Lung microvascular endothelial cell (primary cell): ENCODE measurements around the gene MYEF2. TPM values are rescaled to one million over a fixed set of nuclear protein-coding genes. Genes with fewer than 3 reads are reported as not detected.

ENCODE experiments used
- DNase-seq, 2 donors: peaks; one replicate each; pipeline versions ENCODE4 v3.0.0 to v3.0.0-alpha.2; 2010; ENCODE audit warnings: low read depth in 2 of 2
- total RNA-seq: library from RNA; depleted of rRNA; stranded (reverse); fragments of >200 nt; gene quantifications from 2 replicates; pipeline ENCODE4 v1.2.1, GENCODE V29; 2014

The MYEF2 gene
- 5.9 and 7.7 TPM in 2 replicates for total RNA-seq

DNA sequence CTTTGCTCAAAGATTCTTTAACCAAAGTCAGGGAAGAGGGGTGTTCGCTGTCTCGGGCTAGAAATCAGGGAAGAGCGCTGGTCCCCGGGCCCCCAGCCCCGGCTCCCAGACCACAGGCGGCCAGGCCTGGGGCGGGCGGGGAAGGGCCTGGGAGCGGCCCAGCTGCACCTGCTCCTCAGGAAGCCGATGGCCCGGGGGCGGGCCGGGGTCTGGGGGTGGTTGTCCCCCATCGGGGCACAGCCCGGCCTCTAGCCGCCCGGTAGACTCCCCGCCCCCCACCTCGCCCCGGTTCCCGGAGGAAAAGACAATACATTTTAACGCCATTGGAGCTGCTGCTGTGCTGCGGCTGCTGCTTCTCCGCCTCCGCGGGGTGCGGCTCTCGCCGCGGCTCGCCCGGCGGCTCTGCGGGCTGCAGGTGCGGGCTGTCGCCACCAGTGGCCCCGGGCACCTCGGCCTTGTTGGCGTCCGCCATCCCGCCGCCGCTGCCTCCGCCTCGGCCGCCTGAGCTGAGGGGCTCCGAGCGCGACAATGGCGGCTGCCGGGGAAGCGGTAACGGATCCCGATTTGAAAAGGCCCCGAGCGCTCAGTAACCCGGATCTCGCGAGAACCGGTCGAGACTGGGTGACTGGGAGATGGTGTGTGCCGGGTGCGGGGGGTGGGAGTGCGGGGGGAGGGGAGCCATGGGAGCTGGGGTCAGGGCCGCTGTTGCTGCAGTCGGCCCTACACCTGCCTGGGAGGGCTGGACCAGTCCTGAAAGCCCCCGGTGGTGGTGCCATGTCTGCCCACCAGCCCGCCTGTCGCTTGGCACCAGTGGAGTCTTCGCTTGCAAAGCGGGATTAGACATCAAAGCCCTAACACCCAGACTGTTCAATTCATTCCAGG lies at the start of gene MYEF2:
MYEF2 (minus strand) TSS at position 530 of the 882 bp plus-strand sequence; CDS start at position 472, 58 bp downstream.
- DNase-seq, result peak; percentile 79 to 89

DNA sequence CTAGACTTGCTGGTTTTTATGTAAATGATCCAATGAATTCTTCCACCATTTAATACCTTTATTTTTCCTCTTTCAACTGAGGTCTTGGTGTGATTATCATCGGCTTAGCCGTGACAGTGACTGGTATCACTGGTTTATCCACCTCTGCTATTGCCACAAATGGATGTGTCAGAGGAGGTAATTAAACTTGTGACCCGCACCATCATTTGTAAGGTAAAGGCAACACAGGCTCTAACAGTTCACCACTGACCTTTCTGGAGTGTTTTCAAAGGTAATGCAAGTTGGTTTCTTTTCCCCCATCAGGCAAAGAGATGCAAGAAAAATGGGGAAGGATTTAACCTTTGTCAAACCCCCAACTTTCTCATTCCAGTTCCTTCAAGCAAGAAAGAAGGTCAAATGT lies 47.7 kb upstream of the MYEF2 start:
- no peak for DNase-seq

DNA sequence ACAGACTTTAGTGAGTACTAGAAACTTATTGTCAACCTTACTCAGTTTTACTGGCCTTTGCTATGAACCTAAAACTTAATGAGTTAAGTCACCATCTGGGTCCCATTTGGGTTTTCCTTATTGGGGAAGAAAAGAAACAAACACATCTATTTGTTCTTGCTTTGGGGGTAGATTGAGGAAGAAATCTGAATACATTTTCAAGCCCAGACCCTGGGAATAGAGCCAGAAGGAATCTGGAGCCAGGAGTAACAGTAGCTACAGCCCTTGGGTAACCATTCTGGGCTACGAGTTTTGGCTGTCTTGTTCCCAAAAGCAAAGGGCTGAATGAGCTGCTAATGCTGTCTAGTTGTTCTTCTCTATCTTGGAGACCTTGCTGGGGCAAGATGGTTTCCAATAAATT lies 44.5 kb upstream of the MYEF2 start:
- DNase-seq, result no peak

DNA sequence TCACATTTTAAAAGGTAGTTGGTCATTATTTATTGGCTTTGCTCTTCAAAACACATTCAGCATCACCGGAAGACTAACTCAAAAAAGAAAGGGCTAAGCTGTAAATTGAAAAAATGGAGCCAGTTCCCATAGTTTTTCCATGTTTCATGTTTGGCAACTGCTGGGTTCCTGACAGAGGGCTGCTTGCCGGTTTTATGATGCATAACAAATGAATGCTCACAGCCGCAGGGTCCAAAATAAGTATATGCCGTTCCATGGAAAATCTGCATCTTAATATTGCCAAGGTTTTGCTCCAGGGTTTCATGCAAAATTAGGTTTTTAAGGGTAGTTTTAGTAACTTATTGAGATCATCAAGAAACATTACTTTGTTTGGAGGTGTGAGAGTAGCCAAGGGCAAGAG lies 43.8 kb upstream of the MYEF2 start:
- no peak for DNase-seq

DNA sequence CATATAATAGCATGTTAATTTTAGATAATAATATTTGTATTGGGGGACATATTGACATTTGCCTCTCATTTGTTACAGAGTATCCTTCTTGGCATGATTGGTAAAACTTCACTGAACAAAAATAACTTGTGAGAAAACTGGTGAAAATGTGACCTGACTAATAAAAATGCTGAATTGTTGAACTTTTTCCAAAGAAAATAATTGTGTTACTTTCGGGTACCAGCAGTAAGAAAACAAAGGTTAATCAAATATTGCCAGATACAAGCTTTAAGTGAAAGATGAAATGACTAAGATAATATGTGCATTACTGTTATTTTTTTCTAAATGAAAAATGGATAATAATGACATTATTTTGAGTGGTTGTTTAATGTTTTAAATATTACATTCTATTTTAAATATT lies 43.2 kb upstream of the MYEF2 start:
- no peak for DNase-seq

GRCh38 chr15:48205981-48206380 lies 27.9 kb upstream of the MYEF2 start, which contains the start of gene SLC12A1:
Gene SLC12A1 (plus strand): TSS chr15:48206302. CDS start chr15:48207720, 1,418 bp downstream.
- DNase-seq, result no peak

DNA sequence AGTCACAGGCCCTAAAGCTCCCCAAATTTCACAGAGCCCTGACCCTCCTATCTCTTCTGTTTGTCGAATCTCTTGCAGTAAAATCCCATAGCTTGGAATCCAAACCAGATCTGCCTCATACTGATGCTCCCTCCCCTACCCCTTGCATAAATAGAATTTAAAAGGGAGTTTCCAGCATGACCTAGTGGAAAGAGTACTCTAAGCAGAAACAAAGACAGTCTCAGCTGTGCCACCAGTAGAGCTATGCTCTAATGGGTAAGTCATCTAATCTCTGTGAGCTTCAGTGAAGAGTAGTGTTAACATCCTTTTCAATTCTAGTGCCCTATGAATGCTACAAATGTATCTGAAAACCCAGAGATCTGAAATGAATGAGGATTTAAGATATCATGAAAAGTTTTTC lies 24.0 kb upstream of the MYEF2 start:
- no peak for DNase-seq

DNA sequence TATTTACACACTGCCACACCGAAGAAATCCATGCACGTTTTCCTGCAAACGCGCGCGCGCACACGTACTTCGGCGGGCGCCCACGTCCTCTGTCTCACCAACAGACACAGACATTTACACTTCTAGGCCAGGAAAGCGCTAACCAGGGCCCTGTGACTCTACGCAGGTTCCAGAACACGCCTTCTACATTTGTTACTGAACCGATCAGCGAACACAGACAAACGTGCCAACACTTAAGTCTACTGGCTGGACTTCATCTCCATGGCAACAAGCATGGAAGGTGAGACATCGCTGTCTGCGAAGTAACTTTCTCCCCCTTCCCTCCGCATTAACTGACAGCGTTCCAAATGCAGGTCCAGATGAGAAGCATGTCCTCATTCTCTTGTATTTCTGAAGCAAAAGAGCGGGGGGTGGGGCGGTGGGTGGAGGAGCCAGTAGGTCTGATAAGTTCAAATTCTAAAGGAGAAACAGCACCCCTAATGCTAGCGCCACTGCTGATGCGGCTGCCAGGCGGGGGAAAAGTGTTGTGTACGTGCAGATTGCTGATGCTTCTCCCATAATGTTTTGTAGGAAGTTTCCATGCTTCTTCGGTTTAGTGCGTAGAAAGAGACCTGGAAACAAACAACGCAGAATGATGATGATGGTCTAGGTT lies 13.6 kb upstream of the MYEF2 start, which contains the start of gene CTXN2:
CTXN2 (plus strand) TSS at position 92 of the 652 bp plus-strand sequence. CDS start 9,636 bp downstream, outside the sequence.
- no peak for DNase-seq

- DNase-seq, result peak; percentile 65 to 74
These were observed 13.0 kb upstream of the MYEF2 start for GRCh38 chr15:48190932-48191573.

DNA sequence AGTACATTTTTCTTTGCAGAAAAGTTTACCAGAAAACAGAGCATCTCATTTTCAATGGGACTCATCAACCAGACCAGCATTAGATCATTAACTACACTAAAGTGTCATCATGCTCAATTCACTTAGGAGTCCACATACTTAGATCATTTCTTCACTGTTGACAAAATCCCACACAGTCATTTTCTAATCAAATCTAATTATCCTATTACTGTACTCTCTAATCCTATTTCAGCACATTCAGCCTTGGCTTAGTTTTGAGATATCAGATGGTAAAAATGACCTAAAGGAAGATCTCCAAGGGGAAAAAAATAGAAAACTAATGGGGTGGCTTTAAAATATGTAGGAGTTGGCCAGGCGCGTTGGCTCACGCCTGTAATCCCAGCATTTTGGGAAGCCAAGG lies 8.2 kb upstream of the MYEF2 start:
- DNase-seq, result no peak

DNA sequence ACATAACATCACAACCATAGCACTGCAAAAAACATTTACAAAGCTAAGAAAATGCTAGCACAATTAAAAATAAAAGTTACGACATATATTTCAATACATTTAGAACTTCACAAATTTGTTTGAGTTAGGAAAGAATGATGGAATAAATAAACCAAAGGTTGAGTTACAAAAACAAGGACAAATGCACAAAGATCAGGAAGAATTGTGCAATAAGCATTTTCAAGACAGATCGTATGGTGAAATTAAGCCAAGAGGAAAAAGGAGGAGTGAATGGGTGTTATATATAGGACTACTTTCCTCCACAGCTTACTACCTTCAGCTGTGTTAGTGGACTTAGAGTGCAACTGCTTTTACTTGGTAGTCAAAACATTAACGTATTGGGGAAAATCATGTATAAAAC lies 7.4 kb upstream of the MYEF2 start:
- no peak for DNase-seq

DNA sequence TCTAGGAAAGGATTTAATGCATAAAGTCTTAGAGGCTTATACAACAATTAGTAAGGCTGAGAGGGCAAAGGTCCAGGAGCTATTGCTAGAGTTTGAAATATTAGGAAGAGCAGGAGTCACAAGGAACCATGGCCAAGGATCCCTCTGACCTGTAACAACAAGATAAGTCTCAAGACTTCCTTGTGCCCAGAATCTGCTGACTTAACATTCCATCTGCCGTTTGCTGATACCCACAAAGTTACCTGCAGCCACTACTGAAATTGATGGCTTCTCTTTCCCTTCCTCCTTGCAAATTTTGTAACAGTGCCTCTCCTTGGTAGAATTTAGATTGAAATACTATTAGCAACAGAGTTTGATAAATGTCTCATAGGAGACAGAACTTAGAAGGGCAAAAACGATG lies 4.7 kb upstream of the MYEF2 start:
- no peak for DNase-seq

GRCh38 chr15:48178648-48178931 lies 495 bp upstream of the MYEF2 start:
- DNase-seq, result no peak

GRCh38 chr15:48177383-48177765 lies 721 bp downstream of the MYEF2 start:
- DNase-seq, result peak; percentile 81 to 82

- no peak for DNase-seq
These were observed 1.1 kb downstream of the MYEF2 start for GRCh38 chr15:48176957-48177356.

GRCh38 chr15:48176112-48176511 lies 2.0 kb downstream of the MYEF2 start:
- peak in 1 of 2 donors; percentile 44 for DNase-seq

- no peak for DNase-seq
These were observed 3.0 kb downstream of the MYEF2 start for GRCh38 chr15:48175126-48175525.

DNA sequence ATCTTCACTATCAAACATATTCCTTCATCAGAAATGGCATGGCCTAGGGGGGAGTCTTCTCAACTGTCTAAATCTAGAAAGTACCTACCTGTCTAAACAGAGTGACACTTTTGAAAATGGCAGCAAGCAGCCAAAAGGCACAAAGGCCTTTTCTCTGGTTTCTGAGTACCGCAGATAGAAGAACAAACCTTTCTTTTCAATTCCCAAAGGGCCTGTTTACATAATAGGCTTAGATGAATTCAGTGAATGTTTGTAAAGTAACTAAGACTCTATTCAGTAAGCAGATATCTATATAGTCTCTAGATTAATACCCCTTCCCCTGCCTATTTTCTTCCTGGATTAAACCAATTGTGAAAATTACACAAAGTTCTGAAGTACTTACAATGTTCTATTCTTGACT lies 7.1 kb downstream of the MYEF2 start:
- no peak for DNase-seq

DNA sequence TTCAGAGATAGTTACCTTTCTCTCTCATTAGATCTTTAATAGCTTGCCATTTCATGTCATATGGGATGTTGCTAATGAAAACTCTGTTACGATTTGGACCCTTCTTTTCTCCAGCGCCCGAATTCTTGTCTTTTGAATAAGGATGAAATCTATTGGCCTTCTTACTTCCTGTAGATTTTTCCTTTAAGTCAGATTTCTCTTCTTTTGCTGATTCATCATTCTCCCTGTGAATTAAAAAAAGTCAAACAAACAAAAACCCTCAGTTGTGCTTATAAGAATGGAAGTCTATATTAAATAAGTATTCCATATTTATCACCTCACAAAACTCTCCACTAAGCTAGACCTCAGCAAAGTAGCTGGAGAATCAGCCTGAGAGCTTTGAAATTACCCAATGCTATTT lies 9.5 kb downstream of the MYEF2 start:
- DNase-seq, result no peak

DNA sequence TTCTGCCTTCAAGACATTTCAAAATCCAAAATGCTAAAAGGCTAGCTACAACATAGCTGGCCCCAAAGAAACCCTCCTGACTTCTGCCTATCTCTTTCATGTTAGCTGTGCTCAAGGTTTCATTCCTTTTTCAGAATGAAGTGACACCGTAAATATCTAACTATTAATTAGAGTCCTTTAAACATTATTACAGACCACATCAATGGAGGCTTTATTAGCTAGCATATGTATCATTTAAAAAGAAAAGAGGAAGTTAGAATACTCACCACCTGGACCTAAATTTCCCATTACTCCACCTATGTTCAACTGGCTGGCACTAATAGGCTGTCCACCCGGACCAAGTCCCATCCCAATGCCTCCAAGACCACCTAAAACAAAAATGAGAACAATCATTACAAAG lies 24.6 kb downstream of the MYEF2 start:
- no peak for DNase-seq

DNA sequence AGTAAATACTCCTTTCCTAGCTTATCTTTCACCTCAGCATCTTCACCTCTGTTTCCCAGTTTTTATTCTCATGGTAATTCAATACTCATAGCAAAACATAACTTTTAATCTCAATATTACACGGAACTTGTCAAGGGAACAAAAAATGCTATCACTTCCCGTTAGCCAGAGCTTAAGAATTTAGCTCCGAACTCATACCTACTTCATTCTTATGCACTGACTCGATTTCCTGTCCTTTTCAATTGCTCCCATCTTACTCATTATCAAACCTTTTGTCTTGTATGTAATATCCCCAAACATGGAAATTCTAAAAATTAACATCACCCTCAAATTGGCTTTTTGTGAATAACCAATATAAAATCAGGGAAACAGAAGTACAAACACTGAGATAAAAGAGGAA lies 28.2 kb downstream of the MYEF2 start:
- peak in 1 of 2 donors; percentile 93 for DNase-seq

- no peak for DNase-seq
These were observed 30.7 kb downstream of the MYEF2 start for GRCh38 chr15:48147358-48147757.
